ENCODE results near the gene RPAP2.

RPAP2 gene

GRCh38 chr1:92430030-92430429 is 131.2 kb downstream of the RPAP2 start:
- TF ChIP-seq YY1 (IDR thresholded peaks at IDR 0.05; ENCODE audit: low read depth) (no peak), TAF1 (IDR thresholded peaks at IDR 0.05; ENCODE audit: low read depth) (no peak), TCF12 (IDR thresholded peaks at IDR 0.05; ENCODE audit: low read depth) (no peak)

DNA sequence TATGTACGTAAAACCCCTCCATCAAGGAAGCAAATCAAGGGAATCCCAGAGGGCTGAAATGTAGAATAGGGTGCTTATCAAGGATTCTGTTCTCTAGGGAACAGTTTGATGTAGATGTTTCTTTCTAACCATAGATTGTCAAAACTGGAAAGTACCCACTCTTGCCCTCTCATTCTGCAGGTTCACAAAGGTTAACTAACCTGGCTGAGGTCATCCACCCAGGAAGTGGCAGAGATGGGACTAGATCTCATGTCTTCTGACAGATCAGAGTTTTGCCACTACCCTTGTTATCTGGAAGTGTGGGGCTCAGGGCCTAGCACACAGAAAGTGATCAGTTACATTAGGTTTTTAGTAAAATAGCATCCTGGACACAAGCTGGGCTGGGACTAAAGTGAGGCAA is 140.4 kb downstream of the RPAP2 start:
- TF ChIP-seq MAX (IDR thresholded peaks at IDR 0.05), result no peak
- TF ChIP-seq EGR1 (IDR thresholded peaks at IDR 0.05), result no peak
- TF ChIP-seq CREB1 (IDR thresholded peaks at IDR 0.05; ENCODE audit: low read depth), result no peak
- no peak for TF ChIP-seq ZBTB7A (IDR thresholded peaks at IDR 0.05; ENCODE audit: low read depth)
- TF ChIP-seq TCF12 (IDR thresholded peaks at IDR 0.05; ENCODE audit: low read depth), result no peak
- TF ChIP-seq EP300 (IDR thresholded peaks at IDR 0.05; ENCODE audit: borderline replicate concordance), result no peak
- no peak for TF ChIP-seq NFIC (IDR thresholded peaks at IDR 0.05)
- no peak for TF ChIP-seq USF1 (IDR thresholded peaks at IDR 0.05)
- no peak for TF ChIP-seq TAF1 (IDR thresholded peaks at IDR 0.05; ENCODE audit: low read depth)
- no peak for TF ChIP-seq YY1 (IDR thresholded peaks at IDR 0.05; ENCODE audit: low read depth)
- no peak for TF ChIP-seq CEBPB (IDR thresholded peaks at IDR 0.05)
- no peak for TF ChIP-seq FOXM1 (IDR thresholded peaks at IDR 0.05; ENCODE audit: borderline replicate concordance, low read depth)
- TF ChIP-seq TEAD4 (IDR thresholded peaks at IDR 0.05), result no peak
- TF ChIP-seq, protein P1, sequence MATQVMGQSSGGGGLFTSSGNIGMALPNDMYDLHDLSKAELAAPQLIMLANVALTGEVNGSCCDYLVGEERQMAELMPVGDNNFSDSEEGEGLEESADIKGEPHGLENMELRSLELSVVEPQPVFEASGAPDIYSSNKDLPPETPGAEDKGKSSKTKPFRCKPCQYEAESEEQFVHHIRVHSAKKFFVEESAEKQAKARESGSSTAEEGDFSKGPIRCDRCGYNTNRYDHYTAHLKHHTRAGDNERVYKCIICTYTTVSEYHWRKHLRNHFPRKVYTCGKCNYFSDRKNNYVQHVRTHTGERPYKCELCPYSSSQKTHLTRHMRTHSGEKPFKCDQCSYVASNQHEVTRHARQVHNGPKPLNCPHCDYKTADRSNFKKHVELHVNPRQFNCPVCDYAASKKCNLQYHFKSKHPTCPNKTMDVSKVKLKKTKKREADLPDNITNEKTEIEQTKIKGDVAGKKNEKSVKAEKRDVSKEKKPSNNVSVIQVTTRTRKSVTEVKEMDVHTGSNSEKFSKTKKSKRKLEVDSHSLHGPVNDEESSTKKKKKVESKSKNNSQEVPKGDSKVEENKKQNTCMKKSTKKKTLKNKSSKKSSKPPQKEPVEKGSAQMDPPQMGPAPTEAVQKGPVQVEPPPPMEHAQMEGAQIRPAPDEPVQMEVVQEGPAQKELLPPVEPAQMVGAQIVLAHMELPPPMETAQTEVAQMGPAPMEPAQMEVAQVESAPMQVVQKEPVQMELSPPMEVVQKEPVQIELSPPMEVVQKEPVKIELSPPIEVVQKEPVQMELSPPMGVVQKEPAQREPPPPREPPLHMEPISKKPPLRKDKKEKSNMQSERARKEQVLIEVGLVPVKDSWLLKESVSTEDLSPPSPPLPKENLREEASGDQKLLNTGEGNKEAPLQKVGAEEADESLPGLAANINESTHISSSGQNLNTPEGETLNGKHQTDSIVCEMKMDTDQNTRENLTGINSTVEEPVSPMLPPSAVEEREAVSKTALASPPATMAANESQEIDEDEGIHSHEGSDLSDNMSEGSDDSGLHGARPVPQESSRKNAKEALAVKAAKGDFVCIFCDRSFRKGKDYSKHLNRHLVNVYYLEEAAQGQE (IDR thresholded peaks at IDR 0.05; ENCODE audit: low read depth), result no peak
- TF ChIP-seq RAD21 (IDR thresholded peaks at IDR 0.05; ENCODE audit: low read depth), result no peak

- TF ChIP-seq FOXM1 (IDR thresholded peaks at IDR 0.05; ENCODE audit: borderline replicate concordance, low read depth) (no peak), TEAD4 (IDR thresholded peaks at IDR 0.05) (no peak), MAX (IDR thresholded peaks at IDR 0.05) (no peak), ZBTB7A (IDR thresholded peaks at IDR 0.05; ENCODE audit: low read depth) (no peak), NFIC (IDR thresholded peaks at IDR 0.05) (no peak), TCF12 (IDR thresholded peaks at IDR 0.05; ENCODE audit: low read depth) (no peak), EP300 (IDR thresholded peaks at IDR 0.05; ENCODE audit: borderline replicate concordance) (no peak), USF1 (IDR thresholded peaks at IDR 0.05) (no peak), CEBPB (IDR thresholded peaks at IDR 0.05) (no peak), EGR1 (IDR thresholded peaks at IDR 0.05) (no peak), RAD21 (IDR thresholded peaks at IDR 0.05; ENCODE audit: low read depth) (no peak), YY1 (IDR thresholded peaks at IDR 0.05; ENCODE audit: low read depth) (no peak), CREB1 (IDR thresholded peaks at IDR 0.05; ENCODE audit: low read depth) (no peak), TAF1 (IDR thresholded peaks at IDR 0.05; ENCODE audit: low read depth) (no peak)
- TF ChIP-seq, protein P1 (IDR thresholded peaks at IDR 0.05; ENCODE audit: low read depth), result no peak
Observed at GRCh38 chr1:92441316-92441696, 142.4 kb downstream of the RPAP2 start.

DNA sequence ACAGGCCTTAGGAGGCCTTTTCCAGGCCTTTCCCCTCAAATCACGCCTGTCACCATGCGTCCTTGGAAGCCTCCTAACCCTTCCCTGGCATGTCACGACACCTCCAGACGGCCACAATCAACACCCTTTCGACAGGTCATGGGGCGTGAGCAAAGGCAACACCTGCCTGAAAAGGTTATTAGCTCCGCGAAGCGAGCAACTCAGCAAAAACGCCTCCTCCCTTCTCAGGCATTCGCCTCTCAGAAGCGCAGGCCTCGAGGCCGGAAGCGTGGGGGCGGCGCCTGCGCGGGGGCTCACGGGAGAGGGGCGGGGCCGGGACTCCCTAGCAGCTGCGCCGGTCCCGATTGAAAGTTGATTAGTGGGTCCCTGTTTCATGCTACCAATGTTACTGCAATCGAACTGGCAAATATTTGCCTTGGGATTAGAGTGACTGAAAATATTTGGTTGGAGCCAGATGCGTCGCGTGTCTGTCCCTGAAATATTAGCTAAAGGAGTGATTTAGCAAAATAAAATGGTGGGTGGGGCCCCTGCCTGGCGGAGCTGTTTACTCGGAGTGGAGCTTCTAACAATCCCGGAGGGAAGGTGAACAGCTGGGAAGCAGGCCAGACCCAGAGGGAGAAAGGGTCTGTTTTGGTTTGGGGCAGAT is 143.0 kb downstream of the RPAP2 start:
- TF ChIP-seq MAX (IDR thresholded peaks at IDR 0.05) (no peak), RAD21 (IDR thresholded peaks at IDR 0.05; ENCODE audit: low read depth) (no peak), ZBTB7A (IDR thresholded peaks at IDR 0.05; ENCODE audit: low read depth) (no peak), CREB1 (IDR thresholded peaks at IDR 0.05; ENCODE audit: low read depth) (no peak), FOXM1 (IDR thresholded peaks at IDR 0.05; ENCODE audit: borderline replicate concordance, low read depth) (no peak), NFIC (IDR thresholded peaks at IDR 0.05) (no peak), EP300 (IDR thresholded peaks at IDR 0.05; ENCODE audit: borderline replicate concordance) (no peak), TAF1 (IDR thresholded peaks at IDR 0.05; ENCODE audit: low read depth) (no peak), EGR1 (IDR thresholded peaks at IDR 0.05) (no peak), CEBPB (IDR thresholded peaks at IDR 0.05) (no peak), YY1 (IDR thresholded peaks at IDR 0.05; ENCODE audit: low read depth) (no peak), TCF12 (IDR thresholded peaks at IDR 0.05; ENCODE audit: low read depth) (no peak), TEAD4 (IDR thresholded peaks at IDR 0.05) (no peak), USF1 (IDR thresholded peaks at IDR 0.05) (no peak)
- TF ChIP-seq, protein P1 (IDR thresholded peaks at IDR 0.05; ENCODE audit: low read depth), result no peak

Measured in Ishikawa (cell line).